Endothelial cell of umbilical vein (primary cell): ENCODE measurements around the gene PLEKHA6. TPM values are rescaled to one million over a fixed set of nuclear protein-coding genes. Genes with fewer than 3 reads are reported as not detected.
A peak's percentile ranks its signal among the peaks of the same experiment; 100 is the strongest.

Experiments
- BruUV-seq: library from RNA; stranded (reverse); fragments of 400-500 nt; replicated peaks from 2 replicates; lab custom pipeline; 2021; lab: Mats Ljungman, UMichigan
- CTCF ChIA-PET: fragments of 300-600, 350-600 bp; sonication (Branson Sonifier 250); formaldehyde crosslinking; loops from one replicate; lab custom pipeline; 2021; ENCODE audit warnings: antibody characterized with exemption, inconsistent platforms; lab: Charles Lee
- POLR2A ChIA-PET: fragments of 300-600, 350-600 bp; sonication (Branson Sonifier 250); formaldehyde crosslinking; loops from one replicate; lab custom pipeline; 2021; ENCODE audit warnings: antibody characterized with exemption, inconsistent platforms; lab: Charles Lee
- DNase-seq: peaks from one replicate; pipeline ENCODE4 v3.0.0-alpha.2; 2011; ENCODE audit warnings: low read depth, low spot score
- FAIRE-seq: peaks from 2 replicates; lab custom pipeline; 2011; peaks lifted over from hg19 to GRCh38; lab: Jason Lieb, UNC
- H2AFZ ChIP-seq: 2 replicates; pipeline ENCODE4 v1.6.0; 2012; ENCODE audit warnings: low read depth, low read length, control low read depth, inconsistent platforms
- H3K27ac ChIP-seq: 2 replicates; pipeline ENCODE4 v1.5.1; 2011; ENCODE audit warnings: low read depth, mild to moderate bottlenecking, control low read depth, low read length, moderate library complexity; ENCODE audit not compliant: insufficient read depth
- H3K27me3 ChIP-seq, 2 experiments: 2 replicates each; pipeline versions ENCODE4 v1.6.0 to v1.6.1; 2011; ENCODE audit warnings: low read length in 2 of 2, mixed read lengths in 1 of 2; ENCODE audit not compliant: control insufficient read depth in 2 of 2, insufficient read depth in 2 of 2
- H3K36me3 ChIP-seq, 2 experiments: 2 replicates in 1 of 2; 3 replicates in 1 of 2; pipeline ENCODE4 v1.5.1; 2011; ENCODE audit warnings: low read length in 2 of 2, mild to moderate bottlenecking in 1 of 2, moderate library complexity in 1 of 2; ENCODE audit not compliant: control insufficient read depth in 2 of 2, insufficient read depth in 2 of 2; ENCODE audit errors: extremely low read depth in 1 of 2
- H3K4me1 ChIP-seq: 3 replicates; pipeline ENCODE4 v1.5.1; 2011; ENCODE audit warnings: mild to moderate bottlenecking, low read length; ENCODE audit not compliant: control insufficient read depth, insufficient read depth; ENCODE audit errors: extremely low read depth
- H3K4me2 ChIP-seq: 2 replicates; pipeline ENCODE4 v1.6.1; 2011; ENCODE audit warnings: low read length, control low read depth, mixed read lengths; ENCODE audit not compliant: insufficient read depth
- H3K4me3 ChIP-seq, 3 experiments: fragments of 200-600 bp in 1 of 3; sonication (generic), shearing (Covaris generic) in 1 of 3; replicated peaks in 1 of 3; 2 replicates each; pipeline ENCODE4 v1.5.1; 2011 to 2016; ENCODE audit warnings: control low read depth in 3 of 3, low read length in 3 of 3, mild to moderate bottlenecking in 2 of 3, inconsistent platforms in 1 of 3, low read depth in 1 of 3, moderate library complexity in 1 of 3; ENCODE audit not compliant: insufficient read depth in 1 of 3
- H3K79me2 ChIP-seq: 2 replicates; pipeline ENCODE4 v1.6.0; 2012; ENCODE audit warnings: low read length, inconsistent platforms; ENCODE audit not compliant: control insufficient read depth, insufficient read depth
- H3K9ac ChIP-seq: replicated peaks from 2 replicates; pipeline ENCODE3; 2011; ENCODE audit warnings: low read length, control low read depth; ENCODE audit not compliant: insufficient read depth; ENCODE audit errors: extremely low read depth
- H3K9me1 ChIP-seq: replicated peaks from 3 replicates; pipeline ENCODE4 v1.6.0; 2011; ENCODE audit warnings: mild to moderate bottlenecking, low read length; ENCODE audit not compliant: control insufficient read depth, insufficient read depth; ENCODE audit errors: extremely low read depth
- H3K9me3 ChIP-seq: replicated peaks from 2 replicates; pipeline ENCODE4 v1.5.1; 2012; ENCODE audit warnings: low read length, inconsistent platforms; ENCODE audit not compliant: control insufficient read depth, insufficient read depth
- H4K20me1 ChIP-seq: replicated peaks from 2 replicates; pipeline ENCODE3; 2011; ENCODE audit warnings: mild to moderate bottlenecking, low read length; ENCODE audit not compliant: control insufficient read depth, insufficient read depth; ENCODE audit errors: extremely low read depth
- EZH2 ChIP-seq: IDR thresholded peaks from 2 replicates; pipeline ENCODE4 v1.6.1; 2012; ENCODE audit warnings: borderline replicate concordance, low read depth, mild to moderate bottlenecking, moderate library complexity, low read length, inconsistent platforms; ENCODE audit not compliant: severe bottlenecking
- GATA2 ChIP-seq: IDR thresholded peaks from 2 replicates; pipeline ENCODE4 v1.7.0; 2011; ENCODE audit warnings: low read depth, mild to moderate bottlenecking, moderate library complexity, mixed read lengths, low read length; ENCODE audit not compliant: insufficient read length, insufficient read depth
- MYC ChIP-seq: IDR thresholded peaks from one replicate; pipeline ENCODE4 v1.6.1; 2011; ENCODE audit warnings: mild to moderate bottlenecking, low read depth, low read length
- POLR2AphosphoS5 ChIP-seq: IDR thresholded peaks from 2 replicates; pipeline ENCODE4 v1.6.1; 2012; ENCODE audit warnings: low read depth, mild to moderate bottlenecking, control low read depth, low read length, moderate library complexity; ENCODE audit not compliant: insufficient read depth
- dilution Hi-C: fragments of 300-500 bp; cut with MboI; formaldehyde crosslinking; loops from one replicate; pipeline ENCODE4 v1.15.0; 2019; ENCODE audit warnings: low sequenced_read_pairs; ENCODE audit not compliant: extremely low pct_ligation_motif_present
- intact Hi-C: fragments of 100-400 bp; cut with micrococcal nuclease; formaldehyde crosslinking; loops from one replicate; pipeline ENCODE4 v1.10.0; 2022
- polyA plus RNA-seq, 4 experiments: library from polyadenylated mRNA; depleted of rRNA in 3 of 4; stranded (reverse) in 3 of 4; unstranded in 1 of 4; fragments of >200 nt; gene quantifications; 2 replicates each; pipeline versions ENCODE4 v1.2.1 to v1.2.3, GENCODE V29; 2011 to 2012; ENCODE audit warnings: missing spikeins in 1 of 4
- total RNA-seq: library from RNA; stranded (reverse); gene quantifications from 2 replicates; pipeline ENCODE4 v1.2.3, GENCODE V29; 2021

Gene PLEKHA6
- total and polyA plus RNA-seq, 2 donors (not counting 3 experiments of a cell fraction or from before 2014, with no cell fraction given), result 2.1 to 15.0 TPM

DNA sequence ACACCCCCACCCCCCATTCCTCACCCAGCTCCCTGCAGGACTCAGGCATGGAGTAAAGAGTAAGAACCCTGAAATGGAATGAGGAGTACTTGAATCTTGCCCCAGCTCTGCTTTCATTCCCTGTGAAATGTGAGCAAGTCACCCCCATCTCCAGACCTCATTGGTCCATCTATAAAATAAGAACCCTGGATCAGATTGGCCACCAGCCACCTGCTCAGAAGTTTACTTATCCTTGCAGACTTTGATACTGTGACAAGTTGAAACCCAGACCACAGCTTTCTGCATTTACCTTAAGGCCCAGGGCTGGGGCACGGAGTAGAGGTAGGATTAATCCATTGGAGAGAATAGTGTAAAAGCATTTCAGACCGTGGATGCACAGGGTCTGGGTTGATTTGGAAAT lies 165.6 kb downstream of the PLEKHA6 start:
- ChIA-PET POLR2A (interaction anchor here (0.6 kb wide), 1 partner anchor 321 kb away, joined by 5 read pairs; no protein-coding TSS in a partner anchor), CTCF (interaction anchor here (1.7 kb wide), 1 partner anchor 12 kb away, joined by 8 read pairs; no protein-coding TSS in a partner anchor)
- H3K27ac ChIP-seq, result no peak overlapping the region
- no peaks in the 10 kb centered on the region for H3K79me2 ChIP-seq
- H3K4me2 ChIP-seq, result no peak overlapping the region
- no peaks in the 10 kb centered on the region for H3K9me3 ChIP-seq
- no peak for TF ChIP-seq MYC
- TF ChIP-seq EZH2, result no peak
- no peaks in the 10 kb centered on the region for H4K20me1 ChIP-seq
- DNase-seq (no peak), FAIRE-seq (peak; percentile 40)
- H3K4me3 ChIP-seq, result no peak overlapping the region
- H3K36me3 ChIP-seq, result no peaks in the 10 kb centered on the region
- no peak overlapping the region for H2AFZ ChIP-seq
- peaks cover 48% of the 10 kb centered on the region for H3K4me1 ChIP-seq
- intact Hi-C loops, result no loop called here
- BruUV-seq, result no TSS peak
- H3K9me1 ChIP-seq, result no peaks in the 10 kb centered on the region
- H3K27me3 ChIP-seq, result no peaks in the 10 kb centered on the region
- no peak overlapping the region for H3K9ac ChIP-seq
- dilution Hi-C loops, result no loop called here

DNA sequence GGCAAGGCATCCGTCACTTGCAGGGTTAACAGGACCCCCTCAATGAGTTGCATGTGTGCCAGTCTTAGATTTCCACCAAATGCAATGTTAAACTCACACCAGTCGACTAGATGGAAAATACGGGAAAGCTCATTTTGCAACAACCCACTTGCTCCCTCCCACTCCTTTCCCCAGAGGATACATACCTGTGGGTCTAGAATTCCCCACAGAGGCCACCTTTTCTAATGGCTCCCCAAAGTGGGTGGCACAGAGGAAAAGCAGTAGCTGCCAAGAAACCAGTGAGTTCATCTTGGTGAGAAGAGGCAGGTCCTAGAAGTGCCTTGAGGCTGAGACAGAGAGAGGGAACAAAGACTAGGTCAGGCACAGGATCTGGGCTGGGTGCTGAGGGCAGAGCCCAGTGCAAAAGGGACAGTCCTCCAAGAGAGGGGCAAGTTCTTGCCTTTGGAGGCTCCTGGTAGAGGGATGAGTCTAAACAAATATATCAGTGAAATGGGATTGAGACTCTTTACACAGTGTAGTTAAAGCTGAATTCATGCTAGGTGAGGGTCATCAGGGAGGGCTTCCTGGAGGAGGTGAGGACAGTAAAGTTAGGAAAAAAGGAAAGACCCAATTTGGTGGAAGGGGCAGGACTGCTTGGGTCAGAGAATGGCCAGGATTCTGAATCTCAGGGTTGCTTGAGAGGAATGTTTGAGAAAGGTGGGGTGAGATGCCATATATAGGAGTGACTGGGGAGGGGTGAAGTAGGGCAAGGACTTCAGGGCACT lies 167.0 kb downstream of the PLEKHA6 start:
- Histone ChIP-seq H4K20me1 (no peaks in the 10 kb centered on the region), H3K9me3 (no peaks in the 10 kb centered on the region), H3K4me3 (no peak overlapping the region), H3K9ac (no peak overlapping the region), H3K9me1 (no peaks in the 10 kb centered on the region), H3K79me2 (no peaks in the 10 kb centered on the region), H3K4me1 (peaks cover 42% of the 10 kb centered on the region), H3K27ac (no peak overlapping the region), H2AFZ (no peak overlapping the region), H3K36me3 (no peaks in the 10 kb centered on the region), H3K27me3 (no peaks in the 10 kb centered on the region), H3K4me2 (no peak overlapping the region)
- CTCF ChIA-PET, result interaction anchor here (0.6 to 7.2 kb wide), 2 partner anchors 13 to 30 kb away, joined by 3 to 85 read pairs; no protein-coding TSS in a partner anchor
- dilution Hi-C loops, result no loop called here
- POLR2A ChIA-PET, result no interaction called here
- intact Hi-C loops, result no loop called here
- BruUV-seq, result no TSS peak
- TF ChIP-seq MYC, result no peak
- TF ChIP-seq GATA2, result no peak
- no peak for TF ChIP-seq POLR2AphosphoS5
- DNase-seq (no peak), FAIRE-seq (no peak)
